Measurements from ENCODE around the gene TMEM106A. TPM values are rescaled to one million over a fixed set of nuclear protein-coding genes. Genes with fewer than 3 reads are reported as not detected.

Gene TMEM106A
- total RNA-seq, 1 experiment from 2014 or later: 3.5 TPM

- no peak for TF ChIP-seq ZBTB33 (IDR thresholded peaks at IDR 0.05; ENCODE audit: extremely low read depth, insufficient replicate concordance, low read length)
Observed at GRCh38 chr17:43170766-43171585, 40.7 kb upstream of the TMEM106A start, which contains the start of gene NBR1 (continued).

GRCh38 chr17:43171586-43172487 lies 39.8 kb upstream of the TMEM106A start:
- Histone ChIP-seq H3K27ac (ENCODE audit: low read depth, low read length) (peak overlapping the region; percentile 72), H3K9ac (ENCODE audit: low read length) (peak overlapping the region; percentile 86), H3K79me2 (ENCODE audit: insufficient read depth, low read length) (peaks cover 47% of the 10 kb centered on the region), H3K4me2 (ENCODE audit: low read length) (peak overlapping the region; percentile 90), H3K4me1 (ENCODE audit: control insufficient read depth in 1 of 2, insufficient read depth in 2 of 2, low read length in 2 of 2) (peaks cover 8 to 23% of the 10 kb centered on the region in 2 experiments), H4K20me1 (ENCODE audit: insufficient read depth) (no peaks in the 10 kb centered on the region), H3K9me3 (ENCODE audit: control insufficient read depth in 1 of 2, insufficient read depth in 1 of 2, low read depth in 1 of 2, low read length in 2 of 2) (no peaks in the 10 kb centered on the region), H2AFZ (ENCODE audit: low read depth, low read length, poor library complexity, severe bottlenecking) (no peak overlapping the region), H3K27me3 (ENCODE audit: insufficient read depth, low read length) (no peaks in the 10 kb centered on the region), H3K36me3 (ENCODE audit: control insufficient read depth in 1 of 2, insufficient read depth in 2 of 2, low read length in 2 of 2) (peaks cover 0 to 5% of the 10 kb centered on the region in 2 experiments; a peak in 1 of 4 replicates), H3K9me2 (ENCODE audit: insufficient read depth) (no peaks in the 10 kb centered on the region), H3K4me3 (replicated peaks in 1 of 2; ENCODE audit: low read depth in 1 of 2, low read length in 2 of 2) (peak overlapping the region; percentile 76 to 98)
- intact Hi-C loops (cut with micrococcal nuclease): loop anchor here (2.0 kb wide), 1 partner anchor 149 kb away; the partner anchor contains the start of gene VAT1
- ChIA-PET RAD21 (ENCODE audit: low non-redundant PET in 1 of 2, low total read pairs in 2 of 2, uncharacterized antibody in 2 of 2, unreplicated experiment in 2 of 2) (no interaction called here), CTCF (interaction anchor here (1.5 to 1.6 kb wide), 2 partner anchors 147 to 312 kb away, joined by 4 to 6 read pairs; partner anchors contain the start of genes DHX8 and RND2), POLR2A (interaction anchor here (0.8 to 1.9 kb wide), 8 partner anchors 38 to 196 kb away, joined by 3 to 23 read pairs (median 4); partner anchors contain the start of genes IFI35, RPL27 and TMEM106A)
- BruUV-seq (replicated peaks): TSS peak; percentile 86
- DNase-seq (ENCODE audit: low read depth, low spot score) (peak; percentile 50), ATAC-seq (no peak)
- peak; percentile 37; the same call in 1 of the 2 replicates for TF ChIP-seq SRF (IDR thresholded peaks at IDR 0.05; ENCODE audit: low read depth)
- no peak for TF ChIP-seq EZH2phosphoT487 (IDR thresholded peaks at IDR 0.05; ENCODE audit: borderline replicate concordance)
- 0 out of 2 replicates have a peak, but pooled peaks have one; percentile 35 for TF ChIP-seq SIN3A (IDR thresholded peaks at IDR 0.05; ENCODE audit: low read depth)
- TF ChIP-seq SP1 (IDR thresholded peaks at IDR 0.05; ENCODE audit: low read depth): peak; percentile 26; the same call in 1 of the 2 replicates
- peak; percentile 41 for TF ChIP-seq FOSL1 (IDR thresholded peaks at IDR 0.05; ENCODE audit: low read depth)
- no peak for TF ChIP-seq POLR2A (IDR thresholded peaks at IDR 0.05; ENCODE audit: borderline replicate concordance, extremely low read depth, insufficient read depth, insufficient read length)
- TF ChIP-seq MAX (IDR thresholded peaks at IDR 0.05): no peak
- TF ChIP-seq POLR2AphosphoS5 (IDR thresholded peaks at IDR 0.05; ENCODE audit: low read depth, low read length): peak; percentile 25; the same call in 1 of the 2 replicates
- no peak for TF ChIP-seq EGR1 (IDR thresholded peaks at IDR 0.05; ENCODE audit: low read depth)
- TF ChIP-seq ZNF274 (IDR thresholded peaks at IDR 0.05; ENCODE audit: low read depth, low read length): no peak
- TF ChIP-seq ATF3 (IDR thresholded peaks at IDR 0.05): no peak
- peak; percentile 27; the same call in 1 of the 2 replicates for TF ChIP-seq ZFX (IDR thresholded peaks at IDR 0.05)
- TF ChIP-seq YY1 (IDR thresholded peaks at IDR 0.05; ENCODE audit: extremely low read depth, insufficient replicate concordance, low read depth, low read length): no peak
- no peak for TF ChIP-seq TCF7L2 (IDR thresholded peaks at IDR 0.05; ENCODE audit: borderline replicate concordance, extremely low read depth, insufficient read depth, insufficient read length)
- no peak for TF ChIP-seq EZH2 (IDR thresholded peaks at IDR 0.05)
- 0 out of 2 replicates have a peak, but pooled peaks have one; percentile 3 for TF ChIP-seq JUND (IDR thresholded peaks at IDR 0.05)
- TF ChIP-seq CEBPB (IDR thresholded peaks at IDR 0.05; ENCODE audit: low read depth): peak; percentile 30; the same call in 1 of the 2 replicates
- TF ChIP-seq RAD21 (IDR thresholded peaks at IDR 0.05; ENCODE audit: low read depth): peak; percentile 27; the same call in 1 of the 2 replicates
- no peak for TF ChIP-seq CBX3 (IDR thresholded peaks at IDR 0.05; ENCODE audit: low read depth)

Data from HCT116 (cell line).